HG03521 (cell line): ENCODE data around the gene TBCK.
"Not testable (repeated sequence)": the region's sequence is repeated elsewhere in the genome, so short reads cannot be mapped to it uniquely, and the experiment has no call there.

Source experiments
- ATAC-seq: cut with Tn5 transposase; IDR thresholded peaks from one replicate; pipeline ENCODE4 v1.9.1; 2021; ENCODE audit warnings: mild to moderate bottlenecking, moderate library complexity; ENCODE audit not compliant: unreplicated experiment

TBCK gene

DNA sequence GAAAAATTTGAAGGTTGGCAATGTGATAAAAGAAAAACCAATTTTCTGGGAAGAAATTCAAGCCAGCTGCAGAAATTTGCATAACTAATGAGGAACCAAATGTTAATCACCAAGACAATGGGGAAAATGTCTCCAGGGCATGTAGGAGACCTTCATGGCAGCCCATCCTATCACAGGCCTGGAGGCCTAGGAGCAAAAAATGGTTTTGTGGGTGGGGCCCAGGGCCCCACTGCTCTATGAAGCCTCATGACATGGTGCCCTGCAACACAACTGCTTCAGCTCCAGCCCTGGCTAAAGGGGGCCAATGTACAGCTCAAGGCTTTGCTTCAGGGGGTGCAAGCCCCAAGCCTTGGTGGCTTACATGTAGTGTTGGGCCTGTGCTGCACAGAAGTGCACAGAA, 184.0 kb downstream of the TBCK start:
- no peak for ATAC-seq

DNA sequence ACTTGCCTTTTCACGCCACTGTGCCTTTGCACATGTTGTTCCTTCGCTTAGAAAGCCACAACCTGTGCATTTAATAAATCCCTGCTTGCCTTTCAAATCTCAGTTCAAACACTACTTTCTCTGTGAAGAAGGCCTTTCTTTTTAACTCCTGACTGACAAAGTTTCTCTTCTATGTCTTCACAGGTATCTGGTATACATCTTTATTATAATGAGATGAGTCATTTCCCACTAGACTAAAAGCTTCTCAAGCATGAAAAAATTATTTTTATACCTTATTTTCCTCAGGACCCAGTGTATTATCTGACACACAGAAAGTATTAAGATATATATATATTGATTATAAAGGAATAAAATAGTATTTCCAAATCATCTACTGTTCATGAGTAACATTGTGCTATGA, 189.9 kb downstream of the TBCK start:
- ATAC-seq, result no peak

DNA sequence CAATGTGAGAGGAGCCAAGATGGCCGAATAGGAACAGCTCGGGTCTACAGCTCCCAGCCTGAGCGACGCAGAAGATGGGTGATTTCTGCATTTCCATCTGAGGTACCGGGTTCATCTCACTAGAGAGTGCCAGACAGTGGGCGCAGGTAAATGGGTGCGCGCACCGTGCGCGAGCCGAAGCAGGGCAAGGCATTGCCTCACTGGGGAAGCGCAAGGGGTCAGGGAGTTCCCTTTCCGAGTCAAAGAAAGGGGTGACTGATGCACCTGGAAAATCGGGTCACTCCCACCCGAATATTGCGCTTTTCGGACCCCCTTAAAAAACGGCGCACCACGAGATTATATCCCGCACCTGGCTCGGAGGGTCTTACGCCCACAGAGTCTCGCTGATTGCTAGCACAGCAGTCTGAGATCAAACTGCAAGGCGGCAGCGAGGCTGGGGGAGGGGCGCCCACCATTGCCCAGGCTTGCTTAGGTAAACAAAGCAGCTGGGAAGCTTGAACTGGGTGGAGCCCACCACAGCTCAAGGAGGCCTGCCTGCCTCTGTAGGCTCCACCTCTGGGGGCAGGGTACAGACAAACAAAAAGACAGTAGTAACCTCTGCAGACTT, 196.0 kb downstream of the TBCK start:
- not testable (repeated sequence) for ATAC-seq

- ATAC-seq, result no peak
Observed at GRCh38 chr4:106116025-106116424, 200.0 kb downstream of the TBCK start.

- no peak for ATAC-seq
Observed at GRCh38 chr4:106114270-106114669, 201.7 kb downstream of the TBCK start.

GRCh38 chr4:106111778-106112469, 204.1 kb downstream of the TBCK start:
- ATAC-seq, result not testable (repeated sequence)

DNA sequence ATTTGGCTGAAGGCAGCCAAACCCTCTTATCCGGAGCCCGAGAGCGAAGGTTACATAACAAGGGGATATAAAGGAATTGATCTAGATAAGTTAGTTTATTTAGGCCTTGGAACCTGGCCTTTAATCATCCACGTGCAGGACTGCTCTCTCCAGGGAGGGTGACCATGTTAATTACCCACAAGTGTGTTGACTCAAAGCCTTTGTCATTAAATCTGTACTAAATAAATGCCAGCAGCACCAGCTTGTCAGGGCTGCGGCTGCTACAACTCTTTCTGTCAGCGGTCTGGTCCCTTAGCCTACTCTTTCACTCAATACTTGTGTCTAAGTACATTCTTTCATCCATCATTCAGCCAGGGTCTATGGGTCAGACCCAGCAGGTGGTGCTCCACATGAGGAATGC, 206.1 kb downstream of the TBCK start:
- ATAC-seq, result no peak

- no peak for ATAC-seq
Observed at GRCh38 chr4:106105697-106106096, 210.3 kb downstream of the TBCK start.

DNA sequence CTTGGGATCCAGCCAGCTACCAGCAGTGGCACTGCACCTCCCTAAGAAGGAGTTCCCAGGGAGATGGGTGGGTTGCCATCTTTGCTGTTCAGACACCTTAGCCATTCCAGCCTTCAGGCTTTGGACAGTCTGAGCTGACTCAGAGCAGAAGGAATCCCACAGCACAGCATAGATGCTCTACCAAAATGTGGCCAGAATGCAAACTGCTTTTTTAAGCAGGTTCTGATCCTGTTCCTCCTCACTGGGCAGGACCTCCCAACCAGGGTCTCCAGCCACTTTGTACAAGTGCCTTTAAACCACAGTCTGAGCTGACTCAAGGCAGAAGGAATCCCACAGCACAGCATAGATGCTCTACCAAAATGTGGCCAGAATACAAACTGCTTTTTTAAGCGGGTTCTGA, 211.7 kb downstream of the TBCK start:
- ATAC-seq, result no peak

DNA sequence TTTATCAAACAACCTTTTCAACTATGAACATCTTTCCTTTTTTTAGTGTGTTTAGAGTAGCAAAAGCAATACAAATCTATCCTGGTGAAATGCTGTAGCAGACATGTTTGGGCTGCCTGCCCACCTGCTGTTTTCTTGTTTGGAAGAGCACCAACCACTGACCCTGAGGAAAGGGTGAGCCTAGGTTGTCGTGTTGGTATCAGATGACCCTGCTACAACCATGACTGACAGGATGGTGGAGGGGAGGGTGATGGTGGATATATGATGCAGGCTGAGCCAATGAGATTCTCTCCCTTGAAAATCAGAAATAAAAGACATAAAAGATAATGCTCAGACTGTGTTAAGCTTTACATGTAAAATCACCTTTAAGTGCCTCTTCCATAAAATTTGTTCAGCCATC, 219.6 kb downstream of the TBCK start:
- ATAC-seq, result no peak

DNA sequence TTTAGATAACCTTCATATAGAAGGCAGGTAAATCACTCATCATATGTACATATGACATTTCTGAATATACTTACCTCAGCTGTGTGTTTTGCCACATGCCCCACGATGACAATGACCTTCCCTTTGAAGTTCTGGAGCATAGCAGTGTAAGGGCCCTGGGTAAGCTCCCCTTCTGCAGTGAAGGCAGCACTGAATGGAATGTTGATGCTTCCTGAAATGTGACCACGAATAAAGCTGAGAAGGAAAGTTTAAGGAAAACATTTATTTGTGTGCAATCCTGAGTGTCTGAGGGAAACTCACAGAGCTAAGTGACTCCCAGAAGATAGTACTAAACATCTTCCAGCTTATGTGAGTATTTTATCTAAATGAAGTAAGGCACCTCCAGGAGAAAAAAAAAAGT, 220.6 kb downstream of the TBCK start:
- ATAC-seq, result no peak

DNA sequence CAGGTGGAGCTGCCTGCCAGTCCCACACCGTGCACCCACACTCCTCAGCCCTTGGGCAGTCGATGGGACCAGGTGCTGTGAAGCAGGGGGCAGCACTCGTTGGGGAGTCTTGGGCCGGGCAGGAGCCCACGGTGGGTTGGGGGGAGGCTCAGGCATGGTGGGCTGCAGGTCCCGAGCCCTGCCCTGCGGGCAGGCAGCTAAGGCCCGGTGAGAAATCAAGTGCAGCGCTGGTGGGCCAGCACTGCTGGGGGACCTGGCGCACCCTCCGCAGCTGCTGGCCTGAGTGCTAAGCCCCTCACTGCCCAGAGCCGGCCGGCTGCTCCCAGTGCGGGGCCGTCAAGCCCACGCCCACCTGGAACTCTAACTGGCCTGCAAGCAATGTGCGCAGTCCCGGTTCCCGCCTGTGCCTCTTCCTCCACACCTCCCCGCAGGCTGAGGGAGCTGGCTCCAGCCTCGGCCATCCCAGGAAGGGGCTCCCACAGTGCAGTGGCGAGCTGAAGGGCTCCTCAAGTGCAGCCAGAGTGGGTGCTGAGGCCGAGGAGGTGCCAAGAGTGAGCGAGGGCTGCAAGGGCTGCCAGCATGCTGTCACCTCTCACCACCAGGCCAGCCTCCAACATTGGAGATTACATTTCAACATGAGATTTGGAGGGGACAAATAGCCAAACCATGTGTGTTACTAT, 223.5 kb downstream of the TBCK start:
- no peak for ATAC-seq

DNA sequence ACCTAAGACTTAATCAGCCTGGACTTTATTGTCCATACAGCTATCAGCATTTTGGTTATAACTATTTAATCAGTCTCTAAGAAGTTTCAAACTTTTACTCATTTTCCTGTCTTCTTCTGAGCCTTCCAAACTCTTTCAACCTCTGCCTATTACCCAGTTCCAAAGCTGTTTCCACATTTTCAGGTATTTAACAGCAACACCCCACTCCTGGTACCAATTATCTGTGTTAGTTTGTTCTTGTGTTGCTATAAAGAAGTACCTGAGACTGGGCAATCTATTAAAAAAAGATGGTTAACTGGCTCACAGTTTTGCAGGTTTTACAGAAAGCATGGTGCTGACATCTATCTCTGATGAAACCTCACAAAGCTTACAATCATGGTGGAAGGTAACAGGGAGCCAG, 225.2 kb downstream of the TBCK start:
- ATAC-seq, result no peak

DNA sequence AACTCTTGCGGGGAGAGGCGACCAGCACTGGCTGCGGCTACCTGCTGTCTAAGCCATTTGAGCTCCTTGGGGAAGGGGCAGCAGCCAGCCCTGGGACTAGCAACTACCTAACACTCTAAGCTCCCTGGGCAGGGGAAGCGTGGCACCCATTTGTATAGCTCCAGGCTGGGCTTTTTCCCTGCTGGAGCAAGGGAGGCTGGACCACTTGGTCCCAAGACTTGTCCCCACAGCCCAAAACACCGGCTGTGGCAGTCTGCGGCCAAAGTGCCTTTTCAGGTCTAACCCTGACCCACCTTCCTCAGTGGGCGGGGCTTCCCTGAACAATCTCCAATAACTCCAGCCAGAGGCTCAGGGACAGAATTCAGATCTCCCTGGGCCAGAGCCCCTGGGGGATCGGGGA, 232.9 kb downstream of the TBCK start:
- ATAC-seq, result no peak

- no peak for ATAC-seq
Observed at GRCh38 chr4:106080376-106080775, 235.6 kb downstream of the TBCK start.

DNA sequence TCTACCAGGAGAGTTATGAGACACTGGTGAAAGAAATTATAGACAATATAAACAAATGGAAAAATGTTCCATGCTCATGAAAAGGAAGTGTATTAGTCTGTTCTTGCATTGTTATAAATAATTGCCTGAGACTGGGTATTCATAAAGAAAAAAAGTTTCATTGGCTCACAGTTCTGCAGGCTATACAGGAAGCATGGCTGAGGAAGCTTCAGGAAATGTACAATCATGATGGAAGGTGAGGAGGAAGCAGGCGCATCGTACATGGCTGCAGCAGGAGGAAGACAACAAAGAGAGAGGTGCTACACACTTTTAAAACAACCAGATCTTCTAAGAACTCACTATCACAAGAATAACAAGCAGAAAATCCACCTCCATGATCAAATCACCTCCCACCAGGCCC, 236.4 kb downstream of the TBCK start:
- ATAC-seq, result no peak

GRCh38 chr4:106065018-106065417, 251.0 kb downstream of the TBCK start:
- no peak for ATAC-seq

DNA sequence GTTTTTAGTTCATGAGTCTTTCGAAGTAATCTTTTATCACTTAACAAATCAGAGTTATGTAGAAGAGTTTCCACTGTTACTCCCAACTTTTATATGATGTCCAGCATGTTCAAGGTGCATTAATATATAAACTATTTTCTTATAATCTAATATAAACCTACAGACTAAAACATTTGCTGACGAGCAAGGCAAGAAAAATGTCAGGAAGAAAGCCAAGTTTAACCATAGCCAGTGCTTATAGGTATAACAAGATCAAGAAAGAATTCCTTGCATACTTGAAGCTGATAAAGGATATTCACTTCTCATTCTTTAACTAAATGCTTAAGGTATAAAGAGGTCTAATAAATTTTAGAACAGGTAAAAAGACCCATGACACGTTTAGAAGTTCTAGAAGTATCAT, 253.0 kb downstream of the TBCK start:
- ATAC-seq, result no peak

GRCh38 chr4:106062452-106062875, 253.5 kb downstream of the TBCK start:
- ATAC-seq, result no peak

GRCh38 chr4:106058921-106059320, 257.1 kb downstream of the TBCK start:
- ATAC-seq, result no peak

GRCh38 chr4:106056914-106057313, 259.1 kb downstream of the TBCK start:
- no peak for ATAC-seq

DNA sequence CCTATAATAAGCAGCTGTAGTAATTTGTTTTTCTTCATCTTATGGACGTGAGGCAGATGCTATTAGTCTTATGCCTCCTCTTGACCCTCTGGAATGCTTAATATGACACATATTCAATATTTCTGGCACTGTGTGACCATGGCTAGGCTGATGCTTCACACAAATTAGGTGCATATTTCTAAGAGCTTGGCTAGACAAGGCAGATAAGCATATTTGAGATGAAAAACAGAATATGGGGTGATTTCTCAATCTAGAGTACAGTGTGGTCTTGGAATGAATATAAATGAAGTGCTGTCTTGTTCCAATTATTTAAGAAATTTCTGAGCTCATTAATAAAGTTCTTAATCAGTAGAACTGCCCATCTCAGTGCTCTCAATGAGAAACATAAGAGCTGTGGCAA, 264.5 kb downstream of the TBCK start:
- no peak for ATAC-seq
